SK-N-SH (cell line): ENCODE data around the gene POLQ. TPM values are rescaled to one million over a fixed set of nuclear protein-coding genes. Genes with fewer than 3 reads are reported as not detected.

ENCODE experiments used
- CTCF ChIA-PET: fragments of 300-600, 350-600 bp; formaldehyde crosslinking; extraction: SDS; loops from one replicate; lab custom pipeline; 2021; lab: Yijun Ruan, JAX
- POLR2A ChIA-PET: fragments of 350-600 bp; sonication (Branson Sonifier 250); formaldehyde crosslinking; extraction: SDS; loops from one replicate; lab custom pipeline; 2020; ENCODE audit warnings: antibody characterized with exemption, inconsistent platforms; lab: Yijun Ruan, JAX
- DNase-seq: peaks from one replicate; pipeline ENCODE4 v3.0.0; 2012
- H2AFZ ChIP-seq: fragments of 200-600 bp; sonication (generic); 2 replicates; pipeline ENCODE4 v1.8.1; 2016; ENCODE audit warnings: antibody characterized with exemption, mild to moderate bottlenecking, low read depth
- H3F3A ChIP-seq: fragments of 200-600 bp; sonication (generic); replicated peaks from 2 replicates; pipeline ENCODE3; 2016; ENCODE audit warnings: antibody characterized with exemption, mild to moderate bottlenecking; ENCODE audit not compliant: insufficient read depth
- H3K27ac ChIP-seq, 2 experiments: fragments of 200-500 bp in 1 of 2; fragments of 200-600 bp in 1 of 2; sonication (Bioruptor generic) in 1 of 2; sonication (generic), shearing (Covaris generic) in 1 of 2; 2 replicates each; pipeline versions ENCODE4 v1.5.1 to v1.6.1; 2014 to 2016; ENCODE audit warnings: low read depth in 2 of 2, inconsistent platforms in 1 of 2, low read length in 1 of 2, mild to moderate bottlenecking in 1 of 2, mixed read lengths in 1 of 2
- H3K27me3 ChIP-seq: fragments of 200-600 bp; sonication (generic), shearing (Covaris generic); 2 replicates; pipeline ENCODE4 v1.6.1; 2016; ENCODE audit warnings: mixed run types; ENCODE audit not compliant: insufficient read depth
- H3K36me3 ChIP-seq, 2 experiments: fragments of 200-500 bp in 1 of 2; fragments of 200-600 bp in 1 of 2; sonication (Bioruptor generic) in 1 of 2; sonication (generic) in 1 of 2; replicated peaks in 1 of 2; 2 replicates each; pipeline versions ENCODE3 to v1.5.1; 2014 to 2016; ENCODE audit warnings: low read length in 1 of 2, mild to moderate bottlenecking in 1 of 2; ENCODE audit not compliant: insufficient read depth in 2 of 2, control insufficient read depth in 1 of 2
- H3K4me1 ChIP-seq, 2 experiments: fragments of 200-500 bp in 1 of 2; fragments of 200-600 bp in 1 of 2; sonication (Bioruptor generic) in 1 of 2; sonication (generic), shearing (Covaris generic) in 1 of 2; 2 replicates each; pipeline versions ENCODE4 v1.5.1 to v1.6.1; 2014 to 2016; ENCODE audit warnings: low read depth in 1 of 2, low read length in 1 of 2, mixed run types in 1 of 2; ENCODE audit not compliant: insufficient read depth in 2 of 2, control insufficient read depth in 1 of 2
- H3K4me2 ChIP-seq: fragments of 200-600 bp; sonication (generic), shearing (Covaris generic); 2 replicates; pipeline ENCODE4 v1.6.1; 2017; ENCODE audit warnings: mixed run types
- H3K4me3 ChIP-seq, 2 experiments: fragments of 200-500 bp in 1 of 2; fragments of 200-600 bp in 1 of 2; sonication (Bioruptor generic) in 1 of 2; sonication (generic), shearing (Covaris generic) in 1 of 2; 2 replicates each; pipeline versions ENCODE4 v1.5.1 to v1.8.1; 2014 to 2016; ENCODE audit warnings: low read depth in 2 of 2, inconsistent platforms in 1 of 2, low read length in 1 of 2, mild to moderate bottlenecking in 1 of 2, mixed read lengths in 1 of 2, moderate library complexity in 1 of 2
- H3K79me2 ChIP-seq: fragments of 200-600 bp; sonication (generic); 2 replicates; pipeline ENCODE4 v1.8.1; 2017; ENCODE audit warnings: mild to moderate bottlenecking; ENCODE audit not compliant: insufficient read depth
- H3K9ac ChIP-seq: fragments of 200-600 bp; sonication (generic); 2 replicates; pipeline ENCODE4 v1.6.1; 2017; ENCODE audit warnings: mixed run types
- H3K9me2 ChIP-seq: fragments of 200-600 bp; sonication (generic); 2 replicates; pipeline ENCODE4 v1.6.1; 2017; ENCODE audit warnings: mixed run types
- H3K9me3 ChIP-seq: fragments of 200-600 bp; sonication (generic); 2 replicates; pipeline ENCODE4 v1.6.1; 2017; ENCODE audit warnings: mixed run types, mild to moderate bottlenecking, moderate library complexity
- H4K20me1 ChIP-seq: fragments of 200-600 bp; sonication (generic); 2 replicates; pipeline ENCODE4 v1.6.1; 2017; ENCODE audit warnings: mild to moderate bottlenecking, mixed run types; ENCODE audit not compliant: insufficient read depth
- CTCF ChIP-seq: fragments of 200-600 bp; sonication (generic); IDR thresholded peaks from 2 replicates; pipeline ENCODE4 v1.6.1; 2017; ENCODE audit warnings: antibody characterized with exemption, mild to moderate bottlenecking, moderate library complexity
- ELF1 ChIP-seq: IDR thresholded peaks from 2 replicates; pipeline ENCODE4 v1.4.0; 2012
- FOSL2 ChIP-seq: IDR thresholded peaks from 2 replicates; pipeline ENCODE4 v1.4.0; 2012; ENCODE audit warnings: low read depth, mild to moderate bottlenecking, moderate library complexity, borderline replicate concordance
- FOXJ3 ChIP-seq: sonication (generic); formaldehyde crosslinking; IDR thresholded peaks from 2 replicates; pipeline ENCODE4 v1.5.1; 2020; ENCODE audit warnings: mild to moderate bottlenecking, missing genetic modification reagents
- JUND ChIP-seq: IDR thresholded peaks from 2 replicates; pipeline ENCODE4 v1.4.0; 2012
- MAX ChIP-seq: IDR thresholded peaks from 2 replicates; pipeline ENCODE4 v1.4.0; 2012; ENCODE audit warnings: low read depth
- MEF2A ChIP-seq: IDR thresholded peaks from 2 replicates; pipeline ENCODE4 v1.4.0; 2012; ENCODE audit warnings: low read depth, borderline replicate concordance
- MXI1 ChIP-seq: IDR thresholded peaks from 2 replicates; pipeline ENCODE4 v1.6.1; 2012; ENCODE audit warnings: mild to moderate bottlenecking, low read depth, low read length, improper control_type of control experiment
- NFIC ChIP-seq: IDR thresholded peaks from 2 replicates; pipeline ENCODE4 v1.4.0; 2012; ENCODE audit warnings: borderline replicate concordance
- NRF1 ChIP-seq: IDR thresholded peaks from 2 replicates; pipeline ENCODE4 v1.6.1; 2012; ENCODE audit warnings: low read depth, mild to moderate bottlenecking, low read length
- RAD21 ChIP-seq: IDR thresholded peaks from 2 replicates; pipeline ENCODE4 v1.6.1; 2012; ENCODE audit warnings: mild to moderate bottlenecking, low read length
- REST ChIP-seq: IDR thresholded peaks from 2 replicates; pipeline ENCODE4 v1.6.1; 2012; ENCODE audit warnings: mild to moderate bottlenecking, low read depth, low read length, moderate library complexity
- RFX5 ChIP-seq: IDR thresholded peaks from 2 replicates; pipeline ENCODE4 v1.6.1; 2012; ENCODE audit warnings: mild to moderate bottlenecking, improper control_type of control experiment, low read length
- RXRA ChIP-seq: IDR thresholded peaks from 2 replicates; pipeline ENCODE4 v1.4.0; 2012; ENCODE audit warnings: low read depth, mild to moderate bottlenecking, borderline replicate concordance
- SIN3A ChIP-seq: IDR thresholded peaks from 2 replicates; pipeline ENCODE4 v1.6.1; 2012; ENCODE audit warnings: low read depth, mild to moderate bottlenecking, low read length, moderate library complexity, borderline replicate concordance
- SMC3 ChIP-seq: IDR thresholded peaks from 2 replicates; pipeline ENCODE4 v1.6.1; 2012; ENCODE audit warnings: low read depth, low read length, improper control_type of control experiment
- TEAD4 ChIP-seq: IDR thresholded peaks from 2 replicates; pipeline ENCODE4 v1.4.0; 2012; ENCODE audit warnings: mild to moderate bottlenecking, borderline replicate concordance; ENCODE audit not compliant: insufficient read depth
- USF1 ChIP-seq: IDR thresholded peaks from 2 replicates; pipeline ENCODE4 v1.4.0; 2012; ENCODE audit warnings: low read depth, borderline replicate concordance
- WGBS: methylation state at CpG from one replicate; pipeline ENCODE4 v1.1.6; 2017; ENCODE audit warnings: low lambda C conversion rate; 5-methylcytosine and 5-hydroxymethylcytosine counted together
- polyA plus RNA-seq, 3 experiments: library from polyadenylated mRNA; depleted of rRNA; stranded (reverse); fragments of >200 nt; gene quantifications; 2 replicates each; pipeline ENCODE4 v1.2.3, GENCODE V29; 2012

The POLQ gene
- polyA plus RNA-seq, 1 of the 3 experiments (the other 2 are of a cell fraction), result 1.4 TPM

GRCh38 chr3:121557426-121557934, 11.7 kb upstream of the POLQ start:
- DNase-seq, result no peak
- ChIA-PET CTCF (no interaction called here), POLR2A (no interaction called here)
- H2AFZ ChIP-seq, result no peak overlapping the region
- no peaks in the 10 kb centered on the region for H3K27me3 ChIP-seq
- no peak overlapping the region for H3K4me2 ChIP-seq
- H3K27ac ChIP-seq, result no peak overlapping the region
- H3K4me1 ChIP-seq, result no peaks in the 10 kb centered on the region
- H3K9me2 ChIP-seq, result no peaks in the 10 kb centered on the region
- H3K9ac ChIP-seq, result no peak overlapping the region
- H3K79me2 ChIP-seq, result no peaks in the 10 kb centered on the region
- no peaks in the 10 kb centered on the region for H3K9me3 ChIP-seq
- WGBS, result 70% methylated on average over 5 of the region's 5 CpGs
- H3F3A ChIP-seq, result no peaks in the 10 kb centered on the region
- no peak overlapping the region for H3K4me3 ChIP-seq
- H3K36me3 ChIP-seq, result no peaks in the 10 kb centered on the region
- H4K20me1 ChIP-seq, result no peaks in the 10 kb centered on the region
- TF ChIP-seq RAD21 (no peak), RXRA (no peak), ELF1 (no peak), MEF2A (no peak), RFX5 (no peak), SMC3 (no peak), REST (no peak), NRF1 (no peak), USF1 (no peak)

- Histone ChIP-seq H4K20me1 (no peaks in the 10 kb centered on the region), H2AFZ (peak overlapping the region; percentile 64; the same call in 1 of the 2 replicates), H3K9me2 (no peaks in the 10 kb centered on the region), H3K9me3 (no peaks in the 10 kb centered on the region), H3F3A (no peaks in the 10 kb centered on the region)
- no peak for TF ChIP-seq FOSL2
- TF ChIP-seq TEAD4, result no peak
- no peak for TF ChIP-seq NRF1
- no peak for TF ChIP-seq MXI1
- no peak for TF ChIP-seq RXRA
- TF ChIP-seq FOXJ3 (CRISPR knock-in tag), result no peak
- TF ChIP-seq USF1, result no peak
- TF ChIP-seq NFIC, result no peak
- TF ChIP-seq SIN3A, result no peak
- no peak for TF ChIP-seq JUND
- TF ChIP-seq MAX, result no peak
- no peak for TF ChIP-seq CTCF
- TF ChIP-seq, all 33 proteins: peak for 0
- H3K4me1 ChIP-seq, result no peaks in the 10 kb centered on the region
- DNase-seq, result no peak
- no peaks in the 10 kb centered on the region for H3K27me3 ChIP-seq
- WGBS, result 49% methylated on average over 3 of the region's 3 CpGs
- H3K27ac ChIP-seq, result no peak overlapping the region
- no peaks in the 10 kb centered on the region for H3K36me3 ChIP-seq
- no peaks in the 10 kb centered on the region for H3K79me2 ChIP-seq
- ChIA-PET POLR2A (no interaction called here), CTCF (interaction anchor here (0.7 kb wide), 1 partner anchor 818 kb away, joined by 3 read pairs; no protein-coding TSS in a partner anchor)
- H3K4me3 ChIP-seq, result no peak overlapping the region
- H3K4me2 ChIP-seq, result no peak overlapping the region
- no peak overlapping the region for H3K9ac ChIP-seq
Measured at GRCh38 chr3:121552797-121553196, 7.0 kb upstream of the POLQ start.
